IMR-90 (cell line): ENCODE results near the gene KIF3A. TPM values are rescaled to one million over a fixed set of nuclear protein-coding genes. Genes with fewer than 3 reads are reported as not detected.

Experiments used
- ATAC-seq: fragments of 200-7000 bp; cut with Tn5 transposase; 2 replicates; pipeline ENCODE4 v1.9.1; 2020; ENCODE audit warnings: low read depth, mild to moderate bottlenecking, moderate library complexity
- BruUV-seq: library from RNA; stranded (reverse); fragments of 400-500 nt; replicated peaks from 2 replicates; lab custom pipeline; 2021; lab: Mats Ljungman, UMichigan
- CTCF ChIA-PET: fragments of 300-600 bp; formaldehyde crosslinking; extraction: SDS; loops from one replicate; lab custom pipeline; 2021; ENCODE audit warnings: antibody characterized with exemption; lab: Yijun Ruan, JAX
- POLR2A ChIA-PET: fragments of 300-600 bp; sonication (Branson Sonifier 250); formaldehyde crosslinking; loops from one replicate; lab custom pipeline; 2022; ENCODE audit warnings: antibody characterized with exemption; ENCODE audit not compliant: unreplicated experiment; lab: Charles Lee
- DNase-seq: peaks from one replicate; pipeline ENCODE4 v3.0.0; 2013
- H2AFZ ChIP-seq: replicated peaks from 2 replicates; pipeline ENCODE3; 2013; ENCODE audit warnings: low read length, mild to moderate bottlenecking; ENCODE audit not compliant: poor library complexity
- H2AK5ac ChIP-seq: 2 replicates; pipeline ENCODE4 v1.6.1; 2013; ENCODE audit warnings: low read depth, low read length, inconsistent platforms
- H2AK9ac ChIP-seq: replicated peaks from 2 replicates; pipeline ENCODE3; 2013; ENCODE audit warnings: mild to moderate bottlenecking, low read depth, low read length, moderate library complexity; ENCODE audit not compliant: poor library complexity
- H2BK120ac ChIP-seq: 2 replicates; pipeline ENCODE4 v1.6.1; 2013; ENCODE audit warnings: low read depth, low read length, inconsistent platforms
- H2BK15ac ChIP-seq: 3 replicates; pipeline ENCODE4 v1.6.1; 2013; ENCODE audit warnings: low read depth, low read length, inconsistent platforms
- H2BK20ac ChIP-seq: 2 replicates; pipeline ENCODE4 v1.6.1; 2013; ENCODE audit warnings: low read depth, mild to moderate bottlenecking, inconsistent platforms, low read length, moderate library complexity
- H2BK5ac ChIP-seq: 2 replicates; pipeline ENCODE4 v1.6.1; 2013; ENCODE audit warnings: mild to moderate bottlenecking, low read depth, low read length, inconsistent platforms; ENCODE audit not compliant: poor library complexity, severe bottlenecking
- H3K14ac ChIP-seq: replicated peaks from 2 replicates; pipeline ENCODE4 v1.6.1; 2013; ENCODE audit warnings: low read depth, low read length, inconsistent platforms
- H3K18ac ChIP-seq: 2 replicates; pipeline ENCODE4 v1.6.1; 2013; ENCODE audit warnings: low read depth, low read length, control low read depth
- H3K23ac ChIP-seq: 2 replicates; pipeline ENCODE4 v1.6.1; 2013; ENCODE audit warnings: low read depth, low read length, inconsistent platforms
- H3K27ac ChIP-seq: 2 replicates; pipeline ENCODE4 v1.5.1; 2013; ENCODE audit warnings: mild to moderate bottlenecking, control low read depth, low read length; ENCODE audit not compliant: insufficient read depth
- H3K27me3 ChIP-seq: 2 replicates; pipeline ENCODE4 v1.6.1; 2013; ENCODE audit warnings: low read length; ENCODE audit not compliant: control insufficient read depth, insufficient read depth
- H3K36me3 ChIP-seq: 2 replicates; pipeline ENCODE4 v1.6.1; 2013; ENCODE audit warnings: low read length, mixed read lengths; ENCODE audit not compliant: control insufficient read depth, insufficient read depth
- H3K4ac ChIP-seq: 2 replicates; pipeline ENCODE4 v1.6.1; 2013; ENCODE audit warnings: low read depth, low read length, inconsistent platforms
- H3K4me1 ChIP-seq: 2 replicates; pipeline ENCODE4 v1.6.1; 2013; ENCODE audit warnings: low read length, mixed read lengths; ENCODE audit not compliant: control insufficient read depth, insufficient read depth
- H3K4me2 ChIP-seq: 2 replicates; pipeline ENCODE4 v1.6.1; 2013; ENCODE audit warnings: low read depth, mild to moderate bottlenecking, control low read depth, low read length, moderate library complexity
- H3K4me3 ChIP-seq: 2 replicates; pipeline ENCODE4 v1.5.1; 2013; ENCODE audit warnings: low read depth, mild to moderate bottlenecking, control low read depth, low read length, moderate library complexity; ENCODE audit not compliant: insufficient read depth
- H3K56ac ChIP-seq: 2 replicates; pipeline ENCODE4 v1.6.1; 2013; ENCODE audit warnings: low read length, inconsistent platforms; ENCODE audit not compliant: insufficient read depth; ENCODE audit errors: extremely low read depth
- H3K79me1 ChIP-seq, 2 experiments: 2 replicates each; pipeline ENCODE4 v1.6.1; 2013; ENCODE audit warnings: low read length in 2 of 2, inconsistent platforms in 1 of 2, low read depth in 1 of 2
- H3K9ac ChIP-seq: 2 replicates; pipeline ENCODE4 v1.6.1; 2013; ENCODE audit warnings: low read depth, low read length, control low read depth
- H3K9me1 ChIP-seq: 2 replicates; pipeline ENCODE4 v1.6.1; 2013; ENCODE audit warnings: low read length, inconsistent platforms; ENCODE audit not compliant: insufficient read depth
- H3K9me3 ChIP-seq: 2 replicates; pipeline ENCODE4 v1.6.1; 2013; ENCODE audit warnings: low read length; ENCODE audit not compliant: control insufficient read depth, insufficient read depth
- H4K20me1 ChIP-seq: 2 replicates; pipeline ENCODE4 v1.6.1; 2013; ENCODE audit warnings: low read length, inconsistent platforms; ENCODE audit not compliant: insufficient read depth
- H4K5ac ChIP-seq: 2 replicates; pipeline ENCODE4 v1.6.1; 2013; ENCODE audit warnings: mild to moderate bottlenecking, low read depth, low read length, control low read depth
- H4K8ac ChIP-seq, 2 experiments: 2 replicates each; pipeline ENCODE4 v1.6.1; 2013; ENCODE audit warnings: low read depth in 2 of 2, low read length in 2 of 2, control low read depth in 1 of 2, inconsistent platforms in 1 of 2
- H4K91ac ChIP-seq: 2 replicates; pipeline ENCODE4 v1.6.1; 2013; ENCODE audit warnings: low read depth, low read length, inconsistent platforms; ENCODE audit not compliant: insufficient read depth
- BHLHE40 ChIP-seq: fragments of 150-350 bp; IDR thresholded peaks from 2 replicates; pipeline ENCODE4 v1.6.1; 2016; ENCODE audit warnings: mild to moderate bottlenecking, low read depth, low read length
- CHD1 ChIP-seq: IDR thresholded peaks from 2 replicates; pipeline ENCODE4 v1.6.1; 2012; ENCODE audit warnings: low read depth, low read length, improper control_type of control experiment
- CTCF ChIP-seq: conservative IDR thresholded peaks from 2 replicates; pipeline ENCODE4 v1.5.1; 2012; ENCODE audit warnings: mild to moderate bottlenecking, low read depth, low read length, improper control_type of control experiment
- ELK1 ChIP-seq: fragments of 150-350 bp; IDR thresholded peaks from 2 replicates; pipeline ENCODE4 v1.6.1; 2016; ENCODE audit warnings: low read depth, mild to moderate bottlenecking, low read length, moderate library complexity, borderline replicate concordance
- FOS ChIP-seq: fragments of 150-350 bp; IDR thresholded peaks from 2 replicates; pipeline ENCODE4 v1.6.1; 2016; ENCODE audit warnings: low read depth, low read length
- MAFK ChIP-seq: IDR thresholded peaks from 2 replicates; pipeline ENCODE4 v1.6.1; 2012; ENCODE audit warnings: low read depth, low read length, improper control_type of control experiment
- MAZ ChIP-seq: IDR thresholded peaks from 2 replicates; pipeline ENCODE4 v1.6.1; 2012; ENCODE audit warnings: low read depth, mild to moderate bottlenecking, low read length, improper control_type of control experiment, moderate library complexity, borderline replicate concordance
- MXI1 ChIP-seq: IDR thresholded peaks from 2 replicates; pipeline ENCODE4 v1.6.1; 2012; ENCODE audit warnings: low read depth, mild to moderate bottlenecking, low read length, moderate library complexity, borderline replicate concordance
- NFE2L2 ChIP-seq: fragments of 150-350 bp; IDR thresholded peaks from 2 replicates; pipeline ENCODE4 v1.6.1; 2016; ENCODE audit warnings: low read depth, mild to moderate bottlenecking, low read length
- POLR2A ChIP-seq: IDR thresholded peaks from 2 replicates; pipeline ENCODE4 v1.6.1; 2012; ENCODE audit warnings: mild to moderate bottlenecking, low read depth, low read length
- RAD21 ChIP-seq: IDR thresholded peaks from 2 replicates; pipeline ENCODE4 v1.6.1; 2012; ENCODE audit warnings: low read length, improper control_type of control experiment
- RCOR1 ChIP-seq: IDR thresholded peaks from 2 replicates; pipeline ENCODE4 v1.6.1; 2012; ENCODE audit warnings: mild to moderate bottlenecking, low read length, improper control_type of control experiment; ENCODE audit not compliant: insufficient replicate concordance
- RFX5 ChIP-seq: IDR thresholded peaks from 2 replicates; pipeline ENCODE4 v1.8.0; 2012; ENCODE audit warnings: low read depth, mild to moderate bottlenecking, low read length, moderate library complexity
- SMC3 ChIP-seq: fragments of 150-350 bp; IDR thresholded peaks from 2 replicates; pipeline ENCODE4 v1.6.1; 2016; ENCODE audit warnings: low read depth, mild to moderate bottlenecking, antibody characterized with exemption, low read length, moderate library complexity
- WGBS, 2 experiments: methylation state at CpG; one replicate each; pipeline versions ENCODE4 v1.1.5 to v1.1.7; 2013; ENCODE audit warnings: missing lambda C conversion rate in 2 of 2; ENCODE audit not compliant: insufficient read length in 1 of 2; ENCODE audit errors: extremely low coverage in 2 of 2; 5-methylcytosine and 5-hydroxymethylcytosine counted together
- dilution Hi-C: fragments of 300-500 bp; cut with HindIII; formaldehyde crosslinking; loops from one replicate; pipeline ENCODE4 v1.14.3; 2018; ENCODE audit warnings: low sequenced_read_pairs; ENCODE audit not compliant: unreplicated experiment
- in situ Hi-C: fragments of 300-500 bp; cut with MboI; formaldehyde crosslinking; loops from 3 replicates; pipeline ENCODE4 v1.14.3; 2019; ENCODE audit warnings: low sequenced_read_pairs, inconsistent platforms, mixed read lengths
- intact Hi-C: fragments of 100-400 bp; cut with micrococcal nuclease; formaldehyde crosslinking; loops from 2 replicates; pipeline ENCODE4 v1.10.0; 2022
- polyA plus RNA-seq, 3 experiments: library from polyadenylated mRNA; depleted of rRNA; stranded (reverse); fragments of >200 nt; gene quantifications; 2 replicates each; pipeline ENCODE4 v1.2.3, GENCODE V29; 2012; ENCODE audit warnings: low replicate concordance in 1 of 3
- total RNA-seq: library from RNA; depleted of rRNA; stranded (reverse); fragments of >200 nt; gene quantifications from 2 replicates; pipeline ENCODE4 v1.2.3, GENCODE V29; 2012
- TF ChIP-seq, protein P1 (sequence below): fragments of 150-350 bp; IDR thresholded peaks from 2 replicates; pipeline ENCODE4 v1.6.1; 2017; ENCODE audit warnings: mild to moderate bottlenecking, antibody characterized with exemption, low read length, low read depth

Gene KIF3A
- total and polyA plus RNA-seq, 2 of the 4 experiments (the other 2 are of a cell fraction): 4.3 to 4.5 TPM

DNA sequence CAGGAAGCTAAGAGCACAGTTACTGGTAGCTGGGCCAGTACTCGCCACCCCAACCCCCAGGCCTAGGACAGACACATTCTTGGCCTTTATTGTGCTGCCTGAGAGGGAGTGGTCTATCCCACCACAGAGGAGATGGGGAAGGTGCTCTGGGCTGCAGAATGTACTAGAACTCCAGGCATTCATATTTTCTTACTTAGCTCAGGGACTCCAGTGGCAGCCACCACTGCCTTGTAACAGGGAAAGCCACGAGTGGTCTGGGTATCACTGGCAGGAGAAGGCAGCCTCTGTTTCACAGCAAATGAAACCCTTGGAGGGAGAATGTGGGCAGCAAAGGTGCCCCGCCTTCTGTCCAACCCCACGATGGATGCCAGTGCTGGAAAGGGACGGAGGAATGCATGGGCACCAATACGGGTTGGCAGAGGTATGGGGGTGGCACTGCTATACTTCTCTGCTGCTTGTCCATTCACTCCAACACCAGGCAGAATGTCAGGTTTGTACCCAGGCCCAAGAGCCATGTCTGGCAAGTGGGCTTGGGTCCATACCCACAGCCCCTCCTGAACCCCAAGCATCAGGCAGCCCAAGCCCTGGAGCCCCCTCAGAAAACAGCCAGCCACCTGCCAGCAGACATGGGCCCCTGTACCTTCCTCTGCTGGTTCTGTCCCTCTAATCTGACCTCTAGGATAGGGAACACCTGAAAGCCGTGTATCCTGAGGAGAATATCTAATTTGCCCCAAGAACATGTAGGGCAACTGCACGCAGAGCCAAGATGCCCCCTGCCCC, 35.1 kb upstream of the KIF3A start:
- Histone ChIP-seq H4K20me1 (peaks cover 63% of the 10 kb centered on the region), H2BK20ac (no peak overlapping the region), H3K18ac (no peak overlapping the region), H2BK120ac (no peak overlapping the region), H4K8ac (no peak overlapping the region), H2AFZ (no peak overlapping the region), H2AK5ac (no peak overlapping the region; the same call in 1 of the 2 replicates), H3K9ac (no peak overlapping the region), H3K56ac (no peak overlapping the region), H3K36me3 (no peaks in the 10 kb centered on the region), H2BK5ac (no peak overlapping the region), H4K5ac (no peak overlapping the region), H3K4me1 (peaks cover 28% of the 10 kb centered on the region), H3K27ac (no peak overlapping the region), H3K27me3 (no peaks in the 10 kb centered on the region), H3K23ac (no peak overlapping the region), H3K4ac (no peak overlapping the region), H3K9me1 (peaks cover 54% of the 10 kb centered on the region), H3K14ac (peak overlapping the region; percentile 8; the same call in 1 of the 2 replicates), H3K9me3 (no peaks in the 10 kb centered on the region), H3K4me2 (no peak overlapping the region), H3K4me3 (no peak overlapping the region), H3K79me1 (peaks cover 44 to 86% of the 10 kb centered on the region in 2 experiments), H4K91ac (no peak overlapping the region), H2AK9ac (no peak overlapping the region), H2BK15ac (no peak overlapping the region)
- intact Hi-C loops (no loop called here), in situ Hi-C loops (no loop called here), dilution Hi-C loops (no loop called here)
- WGBS, 2 experiments: 94% methylated on average over 5 of the region's 8 CpGs; no CpG with 5 or more reads in 1 of the 2 experiments
- ATAC-seq (no peak), DNase-seq (no peak)
- ChIA-PET POLR2A (no interaction called here), CTCF (no interaction called here)
- BruUV-seq: no TSS peak
- TF ChIP-seq FOS (no peak), RAD21 (no peak), CTCF (no peak), SMC3 (no peak), CHD1 (no peak), MXI1 (no peak), MAZ (no peak), BHLHE40 (no peak), NFE2L2 (no peak), RCOR1 (no peak), POLR2A (no peak), RFX5 (no peak), ELK1 (no peak), MAFK (no peak)
- TF ChIP-seq, protein P1, sequence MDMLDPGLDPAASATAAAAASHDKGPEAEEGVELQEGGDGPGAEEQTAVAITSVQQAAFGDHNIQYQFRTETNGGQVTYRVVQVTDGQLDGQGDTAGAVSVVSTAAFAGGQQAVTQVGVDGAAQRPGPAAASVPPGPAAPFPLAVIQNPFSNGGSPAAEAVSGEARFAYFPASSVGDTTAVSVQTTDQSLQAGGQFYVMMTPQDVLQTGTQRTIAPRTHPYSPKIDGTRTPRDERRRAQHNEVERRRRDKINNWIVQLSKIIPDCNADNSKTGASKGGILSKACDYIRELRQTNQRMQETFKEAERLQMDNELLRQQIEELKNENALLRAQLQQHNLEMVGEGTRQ: no peak
